ENCODE data around the gene ACO2. TPM values are rescaled to one million over a fixed set of nuclear protein-coding genes. Genes with fewer than 3 reads are reported as not detected.
A peak's percentile ranks its signal among the peaks of the same experiment; 100 is the strongest.

The ACO2 gene
- total RNA-seq, 1 donor from 2014 or later: 83.5 TPM

- H3K27ac Mint-ChIP-seq (ENCODE audit: unreplicated experiment): no peak overlapping the region
Observed at GRCh38 chr22:41576877-41577276, 108.0 kb downstream of the ACO2 start.

GRCh38 chr22:41578114-41578513 lies 109.2 kb downstream of the ACO2 start:
- H3K4me1 Mint-ChIP-seq (ENCODE audit: unreplicated experiment): peaks cover 3% of the 10 kb centered on the region
- no peaks in the 10 kb centered on the region for H3K27me3 Mint-ChIP-seq (ENCODE audit: unreplicated experiment)
- no peak for TF ChIP-seq CTCF (IDR thresholded peaks at IDR 0.05; ENCODE audit: unreplicated experiment)
- H3K9me3 Mint-ChIP-seq (ENCODE audit: unreplicated experiment): no peaks in the 10 kb centered on the region
- H3K4me3 Mint-ChIP-seq (ENCODE audit: unreplicated experiment): no peak overlapping the region
- no peaks in the 10 kb centered on the region for H3K36me3 Mint-ChIP-seq (ENCODE audit: low read depth, unreplicated experiment)
- no peak overlapping the region for H3K27ac Mint-ChIP-seq (ENCODE audit: unreplicated experiment)
- no peak for DNase-seq (ENCODE audit: low spot score)

More at GRCh38 chr22:41576877-41577276, 108.0 kb downstream of the ACO2 start:
- Mint-ChIP-seq H3K4me3 (ENCODE audit: unreplicated experiment) (peak overlapping the region; percentile 51), H3K36me3 (ENCODE audit: low read depth, unreplicated experiment) (no peaks in the 10 kb centered on the region), H3K9me3 (ENCODE audit: unreplicated experiment) (no peaks in the 10 kb centered on the region), H3K27me3 (ENCODE audit: unreplicated experiment) (no peaks in the 10 kb centered on the region), H3K4me1 (ENCODE audit: unreplicated experiment) (no peaks in the 10 kb centered on the region)
- TF ChIP-seq CTCF (IDR thresholded peaks at IDR 0.05; ENCODE audit: unreplicated experiment): no peak
- DNase-seq (ENCODE audit: low spot score): peak; percentile 74

Other genes starting within 250 kb of the ACO2 start
- 1.2 TPM for gene CHADL, start 228.2 kb upstream of the ACO2 start, total RNA-seq (ENCODE audit: unreplicated experiment)
- 71.5 TPM for gene RANGAP1, start 182.9 kb upstream of the ACO2 start, total RNA-seq (ENCODE audit: unreplicated experiment)
- 69.2 TPM for gene ZC3H7B, start 167.6 kb upstream of the ACO2 start, total RNA-seq (ENCODE audit: unreplicated experiment)
- 6.6 TPM for gene TEF, start 87.2 kb upstream of the ACO2 start, total RNA-seq (ENCODE audit: unreplicated experiment)
- gene TOB2, start 22.3 kb upstream of the ACO2 start, total RNA-seq (ENCODE audit: unreplicated experiment): 60.3 TPM
- 54.6 TPM for gene PHF5A, start 425 bp upstream of the ACO2 start, total RNA-seq (ENCODE audit: unreplicated experiment)
- 20.8 TPM for gene POLR3H, start 75.4 kb downstream of the ACO2 start, total RNA-seq (ENCODE audit: unreplicated experiment)
- gene CSDC2, start 91.9 kb downstream of the ACO2 start, total RNA-seq (ENCODE audit: unreplicated experiment): not detected
- gene PMM1, start 120.7 kb downstream of the ACO2 start, total RNA-seq (ENCODE audit: unreplicated experiment): 6.0 TPM
- gene DESI1, start 151.9 kb downstream of the ACO2 start, total RNA-seq (ENCODE audit: unreplicated experiment): 23.2 TPM
- 211 TPM for gene XRCC6, start 152.2 kb downstream of the ACO2 start, total RNA-seq (ENCODE audit: unreplicated experiment)
- gene SNU13, start 219.8 kb downstream of the ACO2 start, total RNA-seq (ENCODE audit: unreplicated experiment): 133 TPM
- 0.38 TPM for gene MEI1, start 230.4 kb downstream of the ACO2 start, total RNA-seq (ENCODE audit: unreplicated experiment)

All from endothelial cell (in vitro differentiated cells).